BLaER1 treated with 17β-estradiol and CSF1 and Interleukin-3, amounts not matched to agents 10 nM and 100 nM (cell line): ENCODE measurements around the gene C9orf57.
"Not testable (repeated sequence)": the region's sequence is repeated elsewhere in the genome, so short reads cannot be mapped to it uniquely, and the experiment has no call there.

Source experiments
- H3K27ac ChIP-seq, 11 experiments: shearing (Covaris generic); formaldehyde crosslinking; 2 replicates each; pipeline ENCODE4 v1.8.1; 2022
- H3K27me3 ChIP-seq, 11 experiments: shearing (Covaris generic); formaldehyde crosslinking; 2 replicates each; pipeline ENCODE4 v1.8.1; 2022
- H3K36me3 ChIP-seq, 11 experiments: shearing (Covaris generic); formaldehyde crosslinking; 2 replicates each; pipeline ENCODE4 v1.8.1; 2022
- H3K4me1 ChIP-seq, 10 experiments: shearing (Covaris generic); formaldehyde crosslinking; 2 replicates each; pipeline ENCODE4 v1.8.1; 2022
- H3K4me2 ChIP-seq, 11 experiments: shearing (Covaris generic); formaldehyde crosslinking; 2 replicates each; pipeline ENCODE4 v1.8.1; 2022
- H3K4me3 ChIP-seq, 10 experiments: shearing (Covaris generic); formaldehyde crosslinking; 2 replicates each; pipeline ENCODE4 v1.8.1; 2022
- H3K9ac ChIP-seq, 11 experiments: shearing (Covaris generic); formaldehyde crosslinking; 2 replicates each; pipeline ENCODE4 v1.8.1; 2022
- H3K9me3 ChIP-seq, 11 experiments: shearing (Covaris generic); formaldehyde crosslinking; replicated peaks in 1 of 11; 2 replicates each; pipeline ENCODE4 v1.8.1; 2022
- H4K20me1 ChIP-seq, 11 experiments: shearing (Covaris generic); formaldehyde crosslinking; 2 replicates each; pipeline ENCODE4 v1.8.1; 2022
- Cebpa-rat ChIP-seq, 11 experiments: shearing (Covaris generic); IDR thresholded peaks; 2 replicates each; pipeline ENCODE4 v1.8.1; 2022

Gene C9orf57

DNA sequence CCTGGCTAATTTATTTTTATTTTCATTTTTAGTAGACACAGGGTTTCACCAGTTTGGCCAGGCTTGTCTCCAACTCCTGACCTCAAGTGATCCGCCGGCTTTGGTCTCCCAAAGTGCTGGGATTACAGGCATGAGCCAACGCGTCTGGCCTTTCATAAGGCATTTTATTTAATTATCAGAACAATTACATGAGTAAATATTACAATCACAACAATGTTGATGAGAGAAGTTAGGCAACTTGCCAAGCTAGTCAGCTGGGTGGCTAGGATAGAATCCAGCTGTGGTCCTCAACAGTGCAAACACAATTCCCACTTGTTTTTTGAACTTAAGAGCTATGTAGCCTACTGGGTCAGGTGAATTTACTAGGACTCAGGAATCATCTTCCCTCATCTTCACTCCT lies 22.0 kb downstream of the C9orf57 start:
- no peaks in the 10 kb centered on the region for H4K20me1 ChIP-seq
- no peak overlapping the region for H3K4me3 ChIP-seq
- peaks cover 0 to 5% (median 0%) of the 10 kb centered on the region in 11 experiments; a peak in 2 of 22 replicates for H3K9me3 ChIP-seq
- H3K27me3 ChIP-seq: no peaks in the 10 kb centered on the region
- no peak overlapping the region for H3K4me2 ChIP-seq
- no peak overlapping the region for H3K27ac ChIP-seq
- peaks cover 21 to 37% (median 36%) of the 10 kb centered on the region in 10 experiments for H3K4me1 ChIP-seq
- H3K9ac ChIP-seq: no peak overlapping the region
- TF ChIP-seq Cebpa-rat (IDR thresholded peaks at IDR 0.05): no peak
- H3K36me3 ChIP-seq: no peaks in the 10 kb centered on the region

- Histone ChIP-seq H3K27ac (no peak overlapping the region; a peak in 1 of 22 replicates), H3K4me2 (no peak overlapping the region), H3K9ac (no peak overlapping the region; a peak in 1 of 22 replicates), H3K4me3 (no peak overlapping the region), H3K27me3 (no peaks in the 10 kb centered on the region), H4K20me1 (no peaks in the 10 kb centered on the region), H3K9me3 (peaks cover 0 to 5% (median 0%) of the 10 kb centered on the region in 11 experiments; a peak in 3 of 22 replicates), H3K36me3 (no peaks in the 10 kb centered on the region), H3K4me1 (peaks cover 13 to 29% (median 28%) of the 10 kb centered on the region in 10 experiments)
- TF ChIP-seq Cebpa-rat (IDR thresholded peaks at IDR 0.05): no peak
Observed at GRCh38 chr9:72037571-72037970, 22.8 kb downstream of the C9orf57 start.

DNA sequence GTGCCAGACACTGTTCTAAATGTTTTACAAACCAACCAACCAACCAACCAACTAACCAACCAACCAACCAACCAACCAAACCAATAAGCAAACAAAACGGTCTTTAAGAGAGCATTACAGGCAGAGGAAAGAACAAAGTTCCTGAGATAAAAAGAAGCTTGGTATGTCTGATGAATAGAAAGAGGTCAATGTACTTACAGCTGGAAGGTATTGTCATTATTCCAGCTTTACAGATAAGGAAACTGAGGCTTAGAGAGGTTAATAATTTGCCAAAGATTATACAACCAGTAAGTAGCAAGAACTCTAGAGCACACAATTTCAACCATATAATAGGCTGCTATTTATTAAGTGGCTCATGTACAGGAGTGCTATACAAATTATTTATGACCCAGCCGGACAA lies 29.6 kb downstream of the C9orf57 start:
- Histone ChIP-seq H3K4me2 (no peak overlapping the region), H3K4me3 (no peak overlapping the region), H3K27me3 (no peaks in the 10 kb centered on the region), H3K27ac (no peak overlapping the region), H3K9ac (no peak overlapping the region), H3K36me3 (no peaks in the 10 kb centered on the region), H3K4me1 (peaks cover 0 to 2% (median under 1%) of the 10 kb centered on the region in 10 experiments; a peak in 6 of 20 replicates), H3K9me3 (peaks cover 0 to 9% (median 0%) of the 10 kb centered on the region in 11 experiments; a peak in 3 of 22 replicates), H4K20me1 (no peaks in the 10 kb centered on the region)
- TF ChIP-seq Cebpa-rat (IDR thresholded peaks at IDR 0.05): no peak

- Histone ChIP-seq H3K4me3 (no peak overlapping the region), H3K27me3 (no peaks in the 10 kb centered on the region), H3K27ac (no peak overlapping the region), H4K20me1 (no peaks in the 10 kb centered on the region), H3K9ac (no peak overlapping the region), H3K36me3 (no peaks in the 10 kb centered on the region), H3K4me1 (peaks cover 0 to 9% (median 8%) of the 10 kb centered on the region in 10 experiments; a peak in 11 of 20 replicates), H3K9me3 (peaks cover 0 to 9% (median 0%) of the 10 kb centered on the region in 11 experiments; a peak in 3 of 22 replicates), H3K4me2 (no peak overlapping the region)
- no peak for TF ChIP-seq Cebpa-rat (IDR thresholded peaks at IDR 0.05)
Observed at GRCh38 chr9:72029986-72030385, 30.4 kb downstream of the C9orf57 start.

DNA sequence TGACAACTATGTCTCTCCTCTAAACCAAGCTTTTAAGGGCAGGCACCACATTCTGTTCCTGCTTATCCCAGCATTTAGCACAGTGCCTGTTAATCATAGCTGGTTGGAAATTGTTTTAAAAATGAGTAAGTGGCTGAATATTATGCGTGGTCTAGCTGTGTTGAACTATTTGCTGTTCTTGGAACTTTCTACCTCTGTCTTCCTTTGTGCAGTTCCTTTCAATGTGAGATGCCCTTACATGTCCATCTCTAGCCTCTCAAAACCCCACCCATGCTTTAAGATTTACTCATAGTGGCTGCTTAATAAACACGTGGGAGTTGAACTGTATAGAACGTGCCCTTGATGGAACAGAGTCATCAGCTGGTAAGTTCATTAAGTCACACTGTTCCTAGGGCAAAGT lies 34.5 kb downstream of the C9orf57 start:
- peak overlapping the region in 1 of 11 experiments; percentile 26; a peak in 1 of 22 replicates for H3K27ac ChIP-seq

GRCh38 chr9:72023596-72023995 lies 36.8 kb downstream of the C9orf57 start:
- Histone ChIP-seq H3K27ac (no peak overlapping the region), H3K4me1 (peaks cover 9 to 22% (median 12%) of the 10 kb centered on the region in 10 experiments; a peak in 19 of 20 replicates), H3K9me3 (no peaks in the 10 kb centered on the region), H3K4me2 (no peak overlapping the region), H3K36me3 (no peaks in the 10 kb centered on the region), H3K9ac (no peak overlapping the region), H4K20me1 (no peaks in the 10 kb centered on the region), H3K4me3 (no peak overlapping the region), H3K27me3 (no peaks in the 10 kb centered on the region)
- TF ChIP-seq Cebpa-rat (IDR thresholded peaks at IDR 0.05): no peak

More for the DNA sequence above, 34.5 kb downstream of the C9orf57 start:
- Histone ChIP-seq H3K36me3 (no peaks in the 10 kb centered on the region), H3K9me3 (no peaks in the 10 kb centered on the region), H3K4me2 (peak overlapping the region in 2 of 11 experiments; percentile 25 to 27; a peak in 2 of 22 replicates), H3K9ac (no peak overlapping the region), H4K20me1 (no peaks in the 10 kb centered on the region), H3K4me3 (no peak overlapping the region), H3K4me1 (peaks cover 9 to 22% (median 12%) of the 10 kb centered on the region in 10 experiments; a peak in 19 of 20 replicates), H3K27me3 (no peaks in the 10 kb centered on the region)
- no peak for TF ChIP-seq Cebpa-rat (IDR thresholded peaks at IDR 0.05)

- no peak overlapping the region for H3K4me3 ChIP-seq
- H4K20me1 ChIP-seq: no peaks in the 10 kb centered on the region
- H3K4me2 ChIP-seq: peak overlapping the region in 4 of 11 experiments; percentile 38 to 48 (median 40); a peak in 6 of 22 replicates
- H3K4me1 ChIP-seq: peaks cover 9 to 22% (median 12%) of the 10 kb centered on the region in 10 experiments; a peak in 19 of 20 replicates
- TF ChIP-seq Cebpa-rat (IDR thresholded peaks at IDR 0.05): no peak
- H3K9me3 ChIP-seq: no peaks in the 10 kb centered on the region
- H3K27ac ChIP-seq: no peak overlapping the region
- no peaks in the 10 kb centered on the region for H3K36me3 ChIP-seq
- H3K9ac ChIP-seq: no peak overlapping the region
- no peaks in the 10 kb centered on the region for H3K27me3 ChIP-seq
Observed at GRCh38 chr9:72022841-72023240, 37.6 kb downstream of the C9orf57 start.

- Histone ChIP-seq H3K4me3 (no peak overlapping the region), H3K4me2 (peak overlapping the region in 9 of 11 experiments; percentile 1 to 50 (median 14); a peak in 10 of 22 replicates), H3K9ac (no peak overlapping the region), H3K27me3 (no peaks in the 10 kb centered on the region), H4K20me1 (no peaks in the 10 kb centered on the region), H3K27ac (peak overlapping the region in 1 of 11 experiments; percentile 18; a peak in 1 of 22 replicates), H3K36me3 (no peaks in the 10 kb centered on the region), H3K9me3 (no peaks in the 10 kb centered on the region), H3K4me1 (peaks cover 9 to 13% (median 11%) of the 10 kb centered on the region in 10 experiments; a peak in 18 of 20 replicates)
- TF ChIP-seq Cebpa-rat (IDR thresholded peaks at IDR 0.05): no peak
Observed at GRCh38 chr9:72013292-72013760, 47.1 kb downstream of the C9orf57 start.

DNA sequence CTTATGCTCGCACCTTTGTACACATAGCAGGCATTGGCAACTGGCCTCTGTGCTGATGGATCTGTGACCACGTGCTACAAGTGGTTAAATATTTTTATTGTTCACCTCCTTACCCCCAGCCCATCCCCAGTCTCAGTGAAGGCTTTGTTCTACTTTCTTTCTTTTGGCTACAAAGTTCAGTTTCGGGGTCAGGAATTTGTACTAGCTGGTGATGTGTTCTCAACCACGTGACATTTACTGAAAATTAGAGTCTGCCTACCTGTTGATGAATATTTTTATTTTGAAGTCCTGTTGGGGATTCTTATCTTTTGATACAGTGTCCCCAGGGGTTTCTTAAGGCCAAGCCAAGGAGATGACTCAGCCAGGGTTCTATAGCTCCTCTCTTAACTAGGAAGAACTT lies 47.8 kb downstream of the C9orf57 start:
- Histone ChIP-seq H4K20me1 (no peaks in the 10 kb centered on the region), H3K27ac (no peak overlapping the region), H3K4me1 (peaks cover 9 to 13% (median 11%) of the 10 kb centered on the region in 10 experiments; a peak in 18 of 20 replicates), H3K4me2 (peak overlapping the region in 1 of 11 experiments; percentile 14; a peak in 2 of 22 replicates), H3K27me3 (no peaks in the 10 kb centered on the region), H3K36me3 (no peaks in the 10 kb centered on the region), H3K4me3 (no peak overlapping the region), H3K9me3 (no peaks in the 10 kb centered on the region), H3K9ac (no peak overlapping the region)
- no peak for TF ChIP-seq Cebpa-rat (IDR thresholded peaks at IDR 0.05)

DNA sequence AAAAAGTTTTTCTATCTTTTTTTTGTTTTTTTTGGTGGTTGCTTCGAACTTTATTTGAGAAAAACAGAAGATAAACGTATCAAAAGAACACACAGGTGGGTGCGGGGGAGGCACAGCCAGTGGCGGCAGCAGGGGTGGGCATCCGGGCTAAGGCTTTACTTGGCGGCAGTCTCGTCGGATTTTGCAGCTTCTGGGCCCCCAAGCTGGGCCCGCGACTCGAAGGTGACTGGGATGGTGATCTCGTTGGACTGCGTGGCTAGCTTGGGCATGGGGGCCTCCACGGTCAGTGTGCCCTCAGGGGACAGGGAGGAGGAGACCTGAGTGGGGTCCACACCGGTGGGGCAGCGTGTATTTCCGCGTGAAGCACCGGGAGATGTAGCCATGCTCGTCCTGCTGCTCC lies 52.7 kb downstream of the C9orf57 start:
- not testable (repeated sequence) for H3K9ac ChIP-seq, H3K27ac ChIP-seq, H3K4me3 ChIP-seq, H3K4me1 ChIP-seq, H3K9me3 ChIP-seq, H3K27me3 ChIP-seq, H3K36me3 ChIP-seq, H4K20me1 ChIP-seq, H3K4me2 ChIP-seq
